ENCODE measurements around the gene NR2F6.
"Not testable (repeated sequence)": the region's sequence is repeated elsewhere in the genome, so short reads cannot be mapped to it uniquely, and the experiment has no call there.

The NR2F6 gene

DNA sequence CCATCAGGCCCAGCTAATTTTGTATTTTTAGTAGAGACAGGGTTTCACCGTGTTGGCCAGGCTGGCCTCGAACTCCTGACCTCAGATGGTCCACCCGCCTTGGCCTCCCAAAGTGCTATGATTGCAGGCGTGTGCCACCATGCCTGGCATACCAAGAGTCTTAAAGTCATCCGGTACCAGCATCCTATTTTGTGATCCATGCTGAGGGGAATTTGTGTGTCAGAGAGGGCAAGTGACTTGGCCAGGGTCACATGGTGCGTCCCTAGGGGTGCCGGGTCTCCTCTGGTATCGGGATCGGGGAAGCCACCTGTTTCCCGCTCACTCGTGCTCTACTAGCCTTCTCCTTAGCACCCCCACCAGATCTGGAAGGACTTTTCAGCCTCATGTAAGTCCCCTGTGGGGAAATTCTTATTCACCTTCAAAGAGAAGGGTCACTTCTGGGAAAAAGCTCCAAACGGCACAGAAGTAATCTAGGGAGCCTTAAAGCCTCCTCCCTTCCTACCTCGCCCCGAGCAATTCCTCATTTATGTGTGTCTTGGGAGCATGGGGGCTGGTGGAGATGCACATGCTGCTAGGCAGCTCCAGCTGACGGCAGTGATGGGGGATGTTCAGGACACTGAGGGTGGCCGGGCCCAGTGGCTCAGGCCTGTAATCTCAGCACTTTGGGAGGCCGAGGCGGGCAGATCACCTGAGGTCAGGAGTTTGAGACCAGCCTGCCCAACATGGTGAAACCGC lies 29.9 kb upstream of the NR2F6 start:
- DNase-seq = no peak
- no peaks in the 10 kb centered on the region for H4K20me1 ChIP-seq (ENCODE audit: insufficient read depth, low read length)

DNA sequence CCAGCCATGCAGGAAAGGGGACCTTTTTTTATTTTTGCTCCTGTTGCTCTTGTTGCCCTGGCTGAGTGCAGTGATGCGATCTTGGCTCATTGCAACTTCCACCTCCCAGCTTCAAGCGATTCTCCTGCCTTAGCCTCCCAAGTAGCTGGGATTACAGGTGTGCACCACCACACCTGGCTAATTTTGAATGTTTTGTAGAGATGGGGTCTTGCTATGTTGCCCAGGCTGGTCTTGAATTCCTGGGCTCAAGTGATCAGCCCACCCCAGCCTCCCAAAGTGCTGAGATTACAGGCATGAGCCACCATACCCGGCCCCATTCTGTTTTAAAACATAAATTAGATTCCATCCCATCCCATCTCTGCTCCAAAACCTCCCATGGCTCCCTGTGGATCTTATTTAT lies 29.2 kb upstream of the NR2F6 start:
- not testable (repeated sequence) for H3K27me3 ChIP-seq (replicated peaks; ENCODE audit: insufficient read depth, low read length); H3K9me2 ChIP-seq (replicated peaks; ENCODE audit: insufficient read depth, low read length); H4K20me1 ChIP-seq (ENCODE audit: insufficient read depth, low read length); H3K79me2 ChIP-seq (ENCODE audit: low read length); H3K9ac ChIP-seq (ENCODE audit: low read length); H2AFZ ChIP-seq (ENCODE audit: low read length); H3F3A ChIP-seq (ENCODE audit: insufficient read depth, low read length); H3K36me3 ChIP-seq (replicated peaks; ENCODE audit: insufficient read depth, low read length); DNase-seq; H3K4me1 ChIP-seq (ENCODE audit: low read length); H3K4me3 ChIP-seq (ENCODE audit: low read length); H3K4me2 ChIP-seq (ENCODE audit: low read depth, low read length); H3K27ac ChIP-seq (ENCODE audit: low read length); H3K9me3 ChIP-seq (replicated peaks; ENCODE audit: insufficient read depth, low read length)

More for the DNA sequence above, 29.9 kb upstream of the NR2F6 start:
- Histone ChIP-seq H3K79me2 (ENCODE audit: low read length) (no peaks in the 10 kb centered on the region), H3K36me3 (replicated peaks; ENCODE audit: insufficient read depth, low read length) (no peaks in the 10 kb centered on the region; the same call in 1 of the 2 replicates), H3K9me3 (replicated peaks; ENCODE audit: insufficient read depth, low read length) (no peaks in the 10 kb centered on the region), H3K9me2 (replicated peaks; ENCODE audit: insufficient read depth, low read length) (no peaks in the 10 kb centered on the region), H3K4me3 (ENCODE audit: low read length) (no peak overlapping the region), H3K4me1 (ENCODE audit: low read length) (no peaks in the 10 kb centered on the region), H3K27me3 (replicated peaks; ENCODE audit: insufficient read depth, low read length) (no peaks in the 10 kb centered on the region), H3K4me2 (ENCODE audit: low read depth, low read length) (no peak overlapping the region), H3K27ac (ENCODE audit: low read length) (no peak overlapping the region), H3F3A (ENCODE audit: insufficient read depth, low read length) (no peaks in the 10 kb centered on the region), H3K9ac (ENCODE audit: low read length) (no peak overlapping the region), H2AFZ (ENCODE audit: low read length) (no peak overlapping the region)
- no peak for TF ChIP-seq EZH2phosphoT487 (IDR thresholded peaks at IDR 0.05; ENCODE audit: low read length)
- no peak for TF ChIP-seq EZH2 (optimal IDR thresholded peaks at IDR 0.05; ENCODE audit: low read depth, low read length)
- TF ChIP-seq, protein P1, sequence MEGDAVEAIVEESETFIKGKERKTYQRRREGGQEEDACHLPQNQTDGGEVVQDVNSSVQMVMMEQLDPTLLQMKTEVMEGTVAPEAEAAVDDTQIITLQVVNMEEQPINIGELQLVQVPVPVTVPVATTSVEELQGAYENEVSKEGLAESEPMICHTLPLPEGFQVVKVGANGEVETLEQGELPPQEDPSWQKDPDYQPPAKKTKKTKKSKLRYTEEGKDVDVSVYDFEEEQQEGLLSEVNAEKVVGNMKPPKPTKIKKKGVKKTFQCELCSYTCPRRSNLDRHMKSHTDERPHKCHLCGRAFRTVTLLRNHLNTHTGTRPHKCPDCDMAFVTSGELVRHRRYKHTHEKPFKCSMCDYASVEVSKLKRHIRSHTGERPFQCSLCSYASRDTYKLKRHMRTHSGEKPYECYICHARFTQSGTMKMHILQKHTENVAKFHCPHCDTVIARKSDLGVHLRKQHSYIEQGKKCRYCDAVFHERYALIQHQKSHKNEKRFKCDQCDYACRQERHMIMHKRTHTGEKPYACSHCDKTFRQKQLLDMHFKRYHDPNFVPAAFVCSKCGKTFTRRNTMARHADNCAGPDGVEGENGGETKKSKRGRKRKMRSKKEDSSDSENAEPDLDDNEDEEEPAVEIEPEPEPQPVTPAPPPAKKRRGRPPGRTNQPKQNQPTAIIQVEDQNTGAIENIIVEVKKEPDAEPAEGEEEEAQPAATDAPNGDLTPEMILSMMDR (IDR thresholded peaks at IDR 0.05; ENCODE audit: low read length) = no peak

DNA sequence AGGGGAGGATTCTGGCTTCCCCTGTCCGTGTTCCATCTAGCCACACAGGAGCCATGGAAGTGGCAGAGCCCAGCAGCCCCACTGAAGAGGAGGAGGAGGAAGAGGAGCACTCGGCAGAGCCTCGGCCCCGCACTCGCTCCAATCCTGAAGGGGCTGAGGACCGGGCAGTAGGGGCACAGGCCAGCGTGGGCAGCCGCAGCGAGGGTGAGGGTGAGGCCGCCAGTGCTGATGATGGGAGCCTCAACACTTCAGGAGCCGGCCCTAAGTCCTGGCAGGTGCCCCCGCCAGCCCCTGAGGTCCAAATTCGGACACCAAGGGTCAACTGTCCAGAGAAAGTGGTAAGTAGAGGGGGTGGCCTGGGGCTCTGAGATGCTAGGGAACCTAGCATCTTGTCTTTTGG lies 23.0 kb upstream of the NR2F6 start:
- Histone ChIP-seq H3K4me2 (ENCODE audit: low read depth, low read length) (no peak overlapping the region), H3K9ac (ENCODE audit: low read length) (no peak overlapping the region)

More for the DNA sequence above, 23.0 kb upstream of the NR2F6 start:
- H3K4me1 ChIP-seq (ENCODE audit: low read length) = peaks cover 5% of the 10 kb centered on the region; the same call in 1 of the 2 replicates
- no peaks in the 10 kb centered on the region for H3K9me3 ChIP-seq (replicated peaks; ENCODE audit: insufficient read depth, low read length)
- no peaks in the 10 kb centered on the region for H3K27me3 ChIP-seq (replicated peaks; ENCODE audit: insufficient read depth, low read length)
- peaks cover 8% of the 10 kb centered on the region; the same call in 1 of the 2 replicates for H3F3A ChIP-seq (ENCODE audit: insufficient read depth, low read length)
- no peak overlapping the region for H2AFZ ChIP-seq (ENCODE audit: low read length)
- H3K4me3 ChIP-seq (ENCODE audit: low read length) = no peak overlapping the region
- TF ChIP-seq EZH2 (optimal IDR thresholded peaks at IDR 0.05; ENCODE audit: low read depth, low read length) (no peak), EZH2phosphoT487 (IDR thresholded peaks at IDR 0.05; ENCODE audit: low read length) (no peak)
- TF ChIP-seq, protein P1 (IDR thresholded peaks at IDR 0.05; ENCODE audit: low read length) = no peak
- H3K27ac ChIP-seq (ENCODE audit: low read length) = no peak overlapping the region
- no peaks in the 10 kb centered on the region for H3K9me2 ChIP-seq (replicated peaks; ENCODE audit: insufficient read depth, low read length)
- H3K36me3 ChIP-seq (replicated peaks; ENCODE audit: insufficient read depth, low read length) = no peaks in the 10 kb centered on the region; the same call in 1 of the 2 replicates
- DNase-seq = no peak
- peaks cover 18% of the 10 kb centered on the region for H3K79me2 ChIP-seq (ENCODE audit: low read length)
- H4K20me1 ChIP-seq (ENCODE audit: insufficient read depth, low read length) = no peaks in the 10 kb centered on the region

Measured in MM.1S (cell line).